ENCODE measurements around the gene STAT1.

Gene STAT1

GRCh38 chr2:190948671-190949070, 65.3 kb downstream of the STAT1 start:
- no peak for DNase-seq

DNA sequence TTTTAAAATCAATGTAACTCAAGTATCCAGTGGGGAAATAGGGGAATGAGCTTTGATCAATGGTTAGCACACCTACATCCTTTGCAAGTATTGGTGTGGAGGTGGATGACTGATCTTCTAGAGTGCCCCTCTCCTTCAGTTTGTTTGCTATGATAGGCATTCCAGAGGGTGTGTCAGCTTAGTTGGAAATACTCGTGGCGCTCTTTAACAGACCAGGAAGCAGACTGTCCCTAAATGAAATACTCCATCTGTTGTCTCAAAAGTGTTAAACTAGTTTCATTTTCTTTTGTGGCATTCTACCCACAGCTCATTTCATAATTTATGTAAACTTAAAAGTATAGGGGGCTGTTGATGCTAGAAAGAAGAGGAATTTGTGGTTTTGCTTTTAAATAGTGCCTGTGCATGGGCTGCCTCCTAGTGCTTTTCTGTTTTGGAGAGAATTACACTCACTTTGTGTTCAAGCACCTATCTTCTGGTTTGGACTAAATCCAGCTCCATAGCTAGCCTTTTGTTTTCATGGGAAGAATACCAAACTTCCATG, 66.2 kb downstream of the STAT1 start:
- DNase-seq = no peak

GRCh38 chr2:190947141-190947540, 66.8 kb downstream of the STAT1 start:
- DNase-seq = no peak

GRCh38 chr2:190943706-190944105, 70.3 kb downstream of the STAT1 start:
- no peak for DNase-seq

DNA sequence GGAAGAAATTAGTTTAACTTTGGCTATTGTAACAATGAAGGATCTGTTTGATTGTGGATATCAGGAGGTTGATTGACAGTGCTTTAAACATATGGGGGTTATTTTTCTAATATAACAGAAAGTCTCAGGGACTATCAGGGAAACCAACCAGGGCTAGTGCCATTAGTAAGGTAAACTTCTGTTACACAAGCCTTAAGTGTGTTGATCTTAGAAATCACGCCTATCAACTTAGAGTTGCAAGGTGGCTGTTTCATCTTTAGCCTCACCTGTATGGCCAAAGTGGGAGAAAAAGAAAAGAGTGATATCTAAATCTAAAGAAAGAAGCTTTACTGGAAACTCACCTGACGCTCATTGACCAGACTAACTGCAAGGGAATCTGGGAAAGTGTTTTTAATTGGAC, 71.3 kb downstream of the STAT1 start:
- DNase-seq = no peak

DNA sequence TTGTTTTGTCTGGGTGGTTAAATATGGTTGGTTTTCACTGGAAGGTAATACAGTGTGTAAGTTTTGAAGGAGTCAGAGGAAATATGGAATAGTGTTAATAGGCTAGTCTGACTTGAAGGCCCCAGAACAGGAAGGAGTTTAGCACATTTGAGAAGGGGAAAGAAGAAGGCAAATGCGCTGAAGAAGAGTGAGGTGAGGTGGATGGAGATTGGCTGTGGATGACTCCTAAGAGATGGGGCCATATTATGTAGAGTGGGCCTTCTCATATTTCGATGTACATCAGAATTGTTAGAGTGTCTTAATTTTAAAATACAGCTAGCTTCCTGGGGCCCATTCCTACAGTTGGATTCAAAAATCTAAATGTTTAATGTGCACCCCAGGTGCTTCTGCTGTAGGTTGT, 72.4 kb downstream of the STAT1 start:
- no peak for DNase-seq

DNA sequence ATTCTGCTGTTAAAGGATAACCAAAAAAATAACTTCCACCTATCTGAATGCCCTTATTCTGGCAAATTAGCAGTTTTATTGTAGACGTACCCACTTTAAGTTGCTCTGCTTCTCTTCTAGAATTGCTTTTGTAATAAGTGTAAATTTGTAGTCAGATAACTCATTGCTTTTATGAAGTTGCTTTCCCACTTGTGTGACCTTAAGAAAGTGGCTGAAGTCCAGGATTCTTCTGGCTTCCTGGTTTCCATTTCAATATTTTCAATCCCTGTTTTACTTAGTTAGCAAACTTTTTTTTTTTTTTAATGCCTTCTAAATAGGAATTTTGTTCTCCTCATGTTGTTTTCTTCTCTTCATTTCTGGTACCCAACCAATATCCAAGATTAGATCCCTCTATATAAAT, 73.5 kb downstream of the STAT1 start:
- DNase-seq = no peak

GRCh38 chr2:190938771-190939335, 75.1 kb downstream of the STAT1 start:
- DNase-seq = no peak

- no peak for DNase-seq
Measured at GRCh38 chr2:190935054-190935453, 78.9 kb downstream of the STAT1 start.

DNA sequence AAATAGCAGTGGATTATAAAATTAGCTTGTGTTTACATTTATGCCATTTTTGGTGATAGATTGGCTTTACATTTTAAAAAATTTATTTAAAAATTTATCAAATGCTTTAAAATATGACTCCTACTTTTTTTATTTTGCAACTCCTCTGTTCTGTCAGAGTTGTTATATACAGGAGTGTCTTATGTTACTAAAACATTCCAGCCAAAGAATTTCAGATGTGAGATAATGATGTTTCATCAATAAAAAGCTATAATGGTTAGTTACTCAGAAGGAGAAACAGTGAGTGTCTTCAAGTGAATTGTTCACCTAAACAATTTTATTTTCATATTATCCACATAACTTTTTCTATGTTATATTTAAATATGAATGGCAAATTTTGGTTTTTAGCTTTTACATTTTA, 80.6 kb downstream of the STAT1 start:
- no peak for DNase-seq

GRCh38 chr2:190932514-190932913, 81.5 kb downstream of the STAT1 start:
- DNase-seq = no peak

DNA sequence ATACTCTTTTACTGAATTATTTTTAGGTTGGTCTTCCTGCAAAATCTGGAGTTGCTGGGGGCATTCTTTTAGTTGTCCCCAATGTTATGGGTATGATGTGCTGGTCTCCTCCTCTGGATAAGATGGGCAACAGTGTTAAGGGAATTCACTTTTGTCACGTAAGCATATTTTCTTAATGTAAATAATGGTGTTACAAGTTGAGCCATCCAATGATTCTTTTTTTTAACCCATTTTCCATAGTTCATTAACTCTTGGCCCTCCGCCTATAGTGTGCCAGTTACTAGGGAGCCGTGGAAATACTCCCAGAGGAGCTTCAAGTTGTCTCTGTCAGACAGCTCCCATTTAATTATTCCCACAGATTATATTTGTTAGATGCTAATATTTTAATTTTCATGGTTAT, 83.6 kb downstream of the STAT1 start:
- DNase-seq = peak; percentile 17

DNA sequence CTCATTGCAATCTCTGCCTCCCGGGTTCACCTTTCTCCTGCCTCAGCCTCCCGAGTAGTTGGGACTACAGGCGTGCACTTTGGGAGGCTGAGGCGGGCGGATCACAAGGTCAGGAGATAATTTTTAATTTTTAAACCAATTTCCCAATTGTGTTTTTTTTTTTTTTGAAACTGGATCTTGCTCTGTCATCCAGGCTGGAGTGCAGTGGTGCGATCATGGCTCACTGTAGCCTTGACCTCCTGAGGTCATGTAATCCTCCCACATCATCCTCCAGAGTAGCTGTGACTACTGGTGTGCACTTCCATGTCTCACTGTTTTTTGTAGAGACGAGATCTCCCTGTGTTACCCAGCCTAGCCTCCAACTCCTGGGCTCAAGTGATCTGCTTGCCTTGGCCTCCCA, 84.1 kb downstream of the STAT1 start:
- no peak for DNase-seq

- DNase-seq = no peak
Measured at GRCh38 chr2:190927301-190927700, 86.7 kb downstream of the STAT1 start.

GRCh38 chr2:190922376-190922775, 91.6 kb downstream of the STAT1 start:
- no peak for DNase-seq

DNA sequence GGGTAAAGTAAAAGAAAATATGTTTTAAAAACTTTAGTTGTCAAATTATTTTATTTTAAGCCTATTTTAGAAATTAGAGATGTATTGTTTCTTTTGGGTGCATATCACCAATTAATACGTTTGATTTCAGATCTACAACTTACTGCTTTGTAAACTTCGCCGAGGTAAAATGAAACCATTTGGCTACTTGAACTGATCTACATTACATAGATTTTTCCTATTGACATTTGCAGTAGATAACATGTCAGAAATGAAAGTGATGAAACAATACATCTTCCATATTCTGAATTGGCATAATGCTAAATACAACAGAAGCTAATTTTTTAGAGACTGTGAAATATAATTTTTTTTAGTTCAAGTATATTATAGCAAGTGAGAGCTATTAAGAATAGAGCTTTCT, 93.9 kb downstream of the STAT1 start:
- no peak for DNase-seq
